Ovary (tissue), 3 donors: ENCODE results near the gene LMO7.
"Not testable (repeated sequence)": the region's sequence is repeated elsewhere in the genome, so short reads cannot be mapped to it uniquely, and the experiment has no call there.

Experiments used
- EP300 ChIP-seq: sonication (generic); formaldehyde crosslinking; IDR thresholded peaks from one replicate; pipeline ENCODE4 v1.6.1; 2017; ENCODE audit warnings: antibody characterized with exemption
- POLR2A ChIP-seq: fragments of 450-650 bp; IDR thresholded peaks from one replicate; pipeline ENCODE4 v1.6.1; 2017; ENCODE audit warnings: antibody characterized with exemption, mild to moderate bottlenecking, moderate library complexity
- TF ChIP-seq, protein P1 (sequence below), 3 donors: fragments of 450-650 bp in 2 of 3; fragments of 200-600 bp in 1 of 3; IDR thresholded peaks; one replicate each; pipeline versions ENCODE4 v1.5.1 to v1.8.0; 2016 to 2022; ENCODE audit warnings: antibody characterized with exemption in 3 of 3, mild to moderate bottlenecking in 1 of 3
- donor health status: DM: no; HTN: no; CAD: no.

DNA sequence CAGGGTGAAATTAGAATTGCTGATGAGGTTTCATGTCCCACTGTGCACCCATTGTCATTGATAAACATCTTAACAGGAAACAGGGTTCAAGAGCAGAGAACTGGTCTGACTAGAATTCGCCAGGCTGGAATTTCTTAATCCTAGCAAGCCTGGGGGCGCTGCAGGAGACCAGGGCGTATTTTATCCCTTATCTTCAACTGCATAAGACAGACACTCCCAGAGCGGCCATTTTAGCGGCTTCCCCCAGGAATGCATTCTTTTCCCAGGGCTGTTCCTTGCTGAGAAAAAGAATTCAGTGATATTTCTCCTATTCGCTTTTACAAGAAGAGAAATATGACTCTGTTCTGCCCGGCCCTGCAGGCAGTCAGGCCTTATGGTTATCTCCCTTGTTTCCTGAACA is 63.6 kb downstream of the LMO7 start:
- TF ChIP-seq, protein P1, sequence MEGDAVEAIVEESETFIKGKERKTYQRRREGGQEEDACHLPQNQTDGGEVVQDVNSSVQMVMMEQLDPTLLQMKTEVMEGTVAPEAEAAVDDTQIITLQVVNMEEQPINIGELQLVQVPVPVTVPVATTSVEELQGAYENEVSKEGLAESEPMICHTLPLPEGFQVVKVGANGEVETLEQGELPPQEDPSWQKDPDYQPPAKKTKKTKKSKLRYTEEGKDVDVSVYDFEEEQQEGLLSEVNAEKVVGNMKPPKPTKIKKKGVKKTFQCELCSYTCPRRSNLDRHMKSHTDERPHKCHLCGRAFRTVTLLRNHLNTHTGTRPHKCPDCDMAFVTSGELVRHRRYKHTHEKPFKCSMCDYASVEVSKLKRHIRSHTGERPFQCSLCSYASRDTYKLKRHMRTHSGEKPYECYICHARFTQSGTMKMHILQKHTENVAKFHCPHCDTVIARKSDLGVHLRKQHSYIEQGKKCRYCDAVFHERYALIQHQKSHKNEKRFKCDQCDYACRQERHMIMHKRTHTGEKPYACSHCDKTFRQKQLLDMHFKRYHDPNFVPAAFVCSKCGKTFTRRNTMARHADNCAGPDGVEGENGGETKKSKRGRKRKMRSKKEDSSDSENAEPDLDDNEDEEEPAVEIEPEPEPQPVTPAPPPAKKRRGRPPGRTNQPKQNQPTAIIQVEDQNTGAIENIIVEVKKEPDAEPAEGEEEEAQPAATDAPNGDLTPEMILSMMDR (IDR thresholded peaks at IDR 0.05), result not testable (repeated sequence)
- not testable (repeated sequence) for TF ChIP-seq POLR2A, EP300
